ENCODE data around the gene ACSL3.

The ACSL3 gene

DNA sequence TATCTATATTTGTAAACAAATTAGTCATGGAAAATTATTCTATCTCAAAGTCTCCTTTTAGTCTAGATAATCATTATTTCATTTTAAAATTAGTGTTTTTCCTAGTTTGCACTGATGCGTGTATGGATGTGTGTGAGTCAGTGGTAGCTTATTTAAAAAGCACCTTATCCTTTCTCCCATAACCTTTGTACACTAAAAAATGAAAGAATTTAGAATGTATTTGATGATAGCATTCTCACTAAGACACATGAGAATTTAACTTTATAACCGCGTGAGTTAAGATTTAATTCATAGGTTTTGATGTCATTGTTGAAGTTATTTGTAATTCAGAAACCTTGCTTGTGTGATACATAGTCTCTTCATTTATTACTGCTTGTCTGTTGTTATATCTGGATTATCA, 81.7 kb downstream of the ACSL3 start:
- no peak for DNase-seq (ENCODE audit: low read depth in 2 of 2)

DNA sequence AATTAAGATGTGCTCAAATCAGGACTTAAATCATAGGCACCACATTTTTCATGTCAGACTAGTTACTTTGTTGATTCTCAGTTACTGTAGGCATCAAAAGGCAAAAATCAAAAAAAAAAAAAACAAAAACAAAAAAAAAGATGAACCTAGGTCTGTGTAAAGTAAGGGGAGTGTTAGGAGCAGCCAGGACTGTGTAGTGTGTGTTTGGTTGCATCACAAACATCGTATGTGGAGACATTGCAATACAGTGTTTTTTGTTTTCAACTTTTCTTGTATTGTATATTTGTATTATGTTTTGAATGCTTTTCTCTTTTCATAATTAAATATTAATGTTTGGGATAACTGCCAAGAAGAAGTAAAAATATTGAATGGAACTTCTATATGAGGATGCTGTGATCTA, 82.1 kb downstream of the ACSL3 start:
- DNase-seq (ENCODE audit: low read depth in 2 of 2), result no peak

DNA sequence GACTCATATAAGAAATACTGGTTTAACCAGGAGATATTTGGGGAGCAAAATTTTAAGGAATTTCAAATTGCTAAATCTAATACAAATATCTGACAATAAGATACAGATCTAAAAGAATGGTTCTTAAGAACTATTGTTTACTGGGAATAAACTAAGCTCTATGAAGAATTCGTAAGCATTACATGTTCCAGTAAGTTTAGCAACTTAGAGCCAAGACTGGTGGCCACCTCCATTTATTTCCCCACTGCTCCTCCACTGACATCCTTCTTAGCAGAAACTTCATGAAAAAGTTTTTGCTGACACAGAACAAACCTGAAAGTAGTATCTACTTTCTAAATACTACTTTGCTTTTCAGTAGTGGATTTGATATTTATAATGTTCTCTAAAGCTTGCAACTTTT, 83.0 kb downstream of the ACSL3 start:
- no peak for DNase-seq (ENCODE audit: low read depth in 2 of 2)

DNA sequence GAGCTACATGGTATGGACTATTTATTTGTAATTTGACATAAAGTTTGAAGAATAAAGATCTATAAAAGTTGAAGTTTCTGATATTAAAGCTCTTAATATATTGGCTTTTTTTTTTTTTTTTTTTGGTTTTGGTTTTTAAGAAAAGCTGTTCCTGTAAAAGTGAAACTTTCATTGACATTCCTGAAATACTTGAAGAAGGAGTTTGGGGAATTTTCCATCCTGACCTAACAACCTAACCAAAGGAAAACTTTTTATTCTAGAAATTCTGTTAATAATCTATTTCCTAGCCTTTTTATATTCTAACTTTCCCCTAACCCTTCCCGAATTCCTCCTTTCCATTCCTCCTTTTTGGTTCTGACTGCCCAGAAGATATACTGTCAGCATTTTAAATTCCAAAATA, 83.7 kb downstream of the ACSL3 start:
- no peak for DNase-seq (ENCODE audit: low read depth in 2 of 2)

DNA sequence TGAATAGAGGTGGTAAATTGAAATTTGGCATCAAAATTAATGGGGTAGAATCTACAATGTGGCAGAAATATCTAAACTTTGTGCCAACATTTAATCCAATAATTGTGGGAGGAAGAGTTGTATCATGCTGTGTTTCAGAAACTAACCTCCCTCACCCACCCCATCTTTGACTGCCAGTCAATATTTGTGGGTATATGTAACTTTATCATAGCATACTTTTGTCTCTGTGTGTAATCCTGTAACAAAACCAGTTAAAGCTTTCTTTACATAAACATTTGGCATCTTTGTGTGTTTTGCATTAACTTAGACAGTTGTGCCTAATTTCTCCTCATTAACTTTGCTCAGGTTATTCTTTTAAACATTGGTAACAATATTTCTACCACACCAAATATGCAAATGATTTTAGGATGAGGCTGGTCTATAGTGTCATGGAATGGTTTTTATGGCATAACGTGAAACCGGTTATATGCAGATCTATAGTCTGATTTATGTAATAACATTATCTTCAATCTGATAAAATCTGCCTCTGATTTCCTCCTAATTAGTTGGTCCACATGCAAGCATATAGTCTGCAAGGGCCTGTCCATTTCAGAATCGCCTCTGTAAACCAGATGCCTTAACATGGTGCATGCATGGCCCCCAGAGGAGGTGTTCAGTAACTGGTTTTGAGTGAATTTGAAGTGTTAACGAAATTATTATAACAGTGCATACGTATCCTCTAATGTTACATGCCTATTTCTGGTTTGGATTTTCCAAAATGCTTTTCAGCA, 84.3 kb downstream of the ACSL3 start:
- no peak for DNase-seq (ENCODE audit: low read depth in 2 of 2)

DNA sequence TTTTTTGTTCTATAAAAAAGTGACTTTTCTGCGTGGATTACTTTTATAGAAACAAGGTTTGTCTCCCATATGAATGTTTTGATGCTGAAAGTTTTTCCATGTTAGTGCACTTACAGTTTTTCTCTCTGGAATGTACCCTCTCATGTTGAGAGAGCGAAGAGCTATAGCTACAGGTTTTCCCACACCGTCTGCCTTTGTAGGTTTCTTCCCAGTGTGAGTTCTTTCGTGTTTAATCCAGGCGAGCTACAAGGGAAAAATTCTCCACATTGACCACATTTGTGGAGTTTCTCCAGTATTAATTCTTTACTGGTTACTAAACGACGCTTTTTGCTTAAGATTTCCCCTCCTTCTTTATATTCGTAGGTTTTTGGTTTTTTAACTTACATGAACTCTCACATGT, 85.1 kb downstream of the ACSL3 start:
- no peak for DNase-seq (ENCODE audit: low read depth in 2 of 2)

DNA sequence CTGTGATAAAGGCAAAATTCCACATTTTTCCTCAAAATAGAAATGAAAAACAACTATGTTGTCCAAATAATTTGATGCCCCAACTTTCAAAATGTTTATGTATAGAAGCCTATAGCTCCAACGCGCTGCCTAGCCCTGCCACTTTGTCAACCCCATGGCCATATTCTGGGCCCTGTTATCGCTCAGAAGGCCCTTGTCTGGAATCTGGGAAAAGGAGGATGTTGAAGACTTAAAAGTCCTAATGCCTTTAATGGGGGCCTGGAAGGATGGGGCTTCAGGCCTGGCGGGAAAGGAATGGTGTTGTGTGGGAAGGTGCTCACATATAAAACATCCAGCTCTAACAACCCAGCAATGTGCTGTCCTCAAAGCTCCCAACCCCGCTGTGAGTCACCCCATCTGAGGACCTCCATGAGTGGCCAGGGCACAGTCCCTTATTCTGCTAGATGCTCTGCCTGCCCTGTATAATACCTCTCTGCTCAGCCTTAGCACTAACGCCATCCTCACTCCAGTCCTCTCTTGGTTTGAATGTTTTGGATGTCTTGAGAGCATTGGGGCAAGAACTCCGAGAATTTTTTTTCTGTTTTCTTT, 86.0 kb downstream of the ACSL3 start:
- DNase-seq (ENCODE audit: low read depth in 2 of 2), result no peak

DNA sequence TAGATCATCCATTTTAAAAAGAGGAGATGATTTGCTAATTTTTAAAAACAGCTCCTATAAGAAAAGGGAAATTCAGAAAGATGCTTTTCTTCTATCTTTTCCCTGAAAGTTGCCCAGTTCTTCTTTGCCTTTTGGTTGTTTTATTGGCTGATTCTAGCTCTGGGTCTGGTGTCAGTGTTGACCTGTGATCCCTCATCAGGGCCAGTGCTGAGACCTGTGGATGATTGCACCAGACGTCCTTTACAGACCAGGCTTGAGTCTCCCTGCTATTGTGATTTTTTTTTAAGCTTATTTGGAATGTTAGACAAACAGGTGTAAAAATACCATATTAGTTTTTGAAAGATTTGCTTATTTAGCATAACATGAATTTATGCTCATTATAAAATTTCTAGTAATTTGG, 88.2 kb downstream of the ACSL3 start:
- DNase-seq (ENCODE audit: low read depth in 2 of 2), result no peak

DNA sequence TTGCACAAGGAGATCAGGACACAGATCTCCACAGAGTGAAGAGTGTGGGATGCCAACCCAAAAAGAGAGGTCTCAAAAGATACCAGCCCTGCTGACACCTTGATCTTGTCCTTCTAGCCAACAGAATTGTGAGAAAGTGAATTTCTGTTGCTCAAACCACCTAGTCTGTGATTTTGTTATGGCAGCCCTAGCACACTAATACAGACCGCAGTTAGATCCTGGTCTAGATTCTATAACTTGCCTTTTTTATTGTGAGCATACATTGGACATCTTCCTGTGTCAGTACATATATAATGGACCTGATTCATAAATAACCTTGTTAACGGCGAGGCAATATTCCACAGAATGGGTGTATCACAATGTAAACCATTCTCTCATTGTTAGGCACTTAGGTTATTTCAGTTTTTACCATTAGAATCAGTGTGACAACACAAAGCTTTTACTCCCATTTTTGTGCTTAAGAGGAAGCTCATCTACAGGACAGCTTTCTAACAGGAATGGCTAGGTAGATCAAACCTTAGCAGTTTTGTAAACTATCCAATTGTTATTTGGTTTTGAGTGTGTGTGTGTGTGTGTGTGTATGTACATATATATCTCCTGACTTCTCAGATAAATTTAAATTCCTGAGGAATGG, 89.0 kb downstream of the ACSL3 start:
- DNase-seq (ENCODE audit: low read depth in 2 of 2), result no peak

DNA sequence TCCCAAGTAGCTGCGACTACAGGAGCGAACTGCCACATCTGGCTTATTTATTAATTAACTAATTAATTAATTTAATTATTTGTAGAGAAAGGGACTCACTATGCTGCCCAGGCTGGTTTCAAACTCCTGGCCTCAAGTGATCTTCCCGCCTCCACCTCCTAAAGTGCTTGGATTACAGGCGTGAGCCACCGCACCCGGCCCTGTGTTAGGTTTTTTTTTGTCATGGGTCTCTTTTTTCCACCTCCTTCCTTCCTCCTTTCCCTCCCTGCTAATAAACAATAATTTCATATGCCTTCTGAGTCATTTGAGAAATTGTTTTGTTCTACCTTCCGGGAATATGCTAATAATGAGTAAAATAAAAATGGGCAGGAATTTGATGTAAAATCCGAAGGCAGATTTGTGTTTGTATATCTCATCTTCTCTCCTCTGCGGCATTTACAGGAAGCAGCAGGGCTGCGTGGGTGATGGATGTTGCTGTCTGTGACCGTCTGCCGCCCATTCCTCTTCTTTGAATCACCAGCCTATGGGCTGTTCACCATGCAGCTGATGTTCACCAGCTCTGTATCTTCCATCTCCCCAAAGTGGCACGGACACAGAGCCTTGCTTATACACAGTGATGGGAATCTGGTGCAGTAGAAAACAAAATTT, 89.9 kb downstream of the ACSL3 start:
- DNase-seq (ENCODE audit: low read depth in 2 of 2), result no peak

DNA sequence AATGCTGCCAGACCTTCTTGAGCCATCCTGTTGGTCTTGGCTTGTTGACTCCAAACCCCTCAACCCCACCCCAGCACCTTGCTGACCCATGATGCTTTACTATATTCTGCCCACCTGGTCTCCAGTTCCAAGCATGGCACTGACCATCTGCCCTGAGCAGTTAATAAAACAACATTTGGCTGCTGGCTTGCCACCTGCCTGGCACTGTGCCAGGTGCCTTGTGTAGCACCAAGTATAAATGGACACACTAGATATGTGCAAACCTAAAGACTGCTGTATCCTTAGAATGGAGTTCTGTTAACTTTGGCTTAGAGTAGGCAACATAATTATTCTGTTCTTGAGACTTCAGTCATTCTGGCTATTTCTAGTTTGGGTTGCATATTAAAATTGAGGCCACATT, 91.4 kb downstream of the ACSL3 start:
- DNase-seq (ENCODE audit: low read depth in 2 of 2), result no peak

DNA sequence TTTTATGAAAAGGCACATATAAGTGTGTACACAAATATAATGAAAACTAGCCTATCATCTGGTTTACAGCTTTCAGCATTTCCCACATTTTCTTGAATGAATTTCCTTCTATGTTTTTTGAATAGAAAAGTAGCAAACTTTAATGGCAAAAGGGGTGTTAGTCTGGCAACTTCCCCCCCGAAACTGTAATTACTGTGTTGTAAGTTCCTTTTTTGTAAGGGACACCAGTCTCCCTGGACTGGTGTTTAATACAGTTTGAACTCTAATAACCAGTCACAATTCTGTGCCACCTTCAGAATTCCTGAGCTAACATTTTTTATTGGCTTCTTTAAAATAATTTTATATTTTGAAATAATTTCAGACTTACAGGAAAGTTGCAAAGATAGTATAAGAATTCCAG, 94.2 kb downstream of the ACSL3 start:
- no peak for DNase-seq (ENCODE audit: low read depth in 2 of 2)

DNA sequence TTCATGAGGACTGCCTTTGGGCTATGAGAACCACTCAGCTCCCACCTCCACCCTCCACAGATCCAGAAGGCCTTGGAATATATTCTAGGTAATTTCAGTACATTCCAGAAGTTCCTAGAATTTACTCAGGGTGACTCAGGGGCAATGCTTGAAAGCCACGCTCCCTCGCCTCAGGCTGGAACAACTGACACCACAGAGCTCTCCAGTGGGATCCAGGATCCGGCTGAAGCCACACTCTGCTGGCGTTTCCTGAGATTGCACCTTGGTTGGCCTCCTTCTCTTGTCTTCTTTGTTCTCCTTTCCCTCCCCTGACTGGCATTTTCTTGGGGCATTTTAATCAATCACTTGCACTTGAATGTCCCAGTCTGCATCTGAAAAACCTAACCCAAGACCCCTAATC, 98.5 kb downstream of the ACSL3 start:
- DNase-seq (ENCODE audit: low read depth in 2 of 2), result no peak

DNA sequence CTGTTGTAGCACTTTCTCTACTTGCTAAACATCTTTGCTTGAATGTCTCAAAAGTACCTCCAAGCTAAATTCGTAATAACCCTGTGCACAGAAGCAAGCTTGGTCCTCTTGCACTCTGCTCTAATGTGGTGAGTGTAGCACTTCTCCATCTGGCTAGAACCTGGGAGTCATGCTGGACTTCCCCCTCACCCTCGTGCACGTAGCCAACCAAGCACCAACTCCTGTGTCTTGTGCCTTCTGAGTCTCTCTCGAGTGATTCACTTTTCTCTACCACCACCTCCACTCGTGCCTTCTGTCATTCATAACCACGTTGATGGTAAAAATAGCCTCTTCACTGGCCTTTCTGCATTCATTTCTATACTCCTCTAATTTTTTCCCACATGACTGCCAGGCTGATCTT, 99.3 kb downstream of the ACSL3 start:
- DNase-seq (ENCODE audit: low read depth in 2 of 2), result no peak

DNA sequence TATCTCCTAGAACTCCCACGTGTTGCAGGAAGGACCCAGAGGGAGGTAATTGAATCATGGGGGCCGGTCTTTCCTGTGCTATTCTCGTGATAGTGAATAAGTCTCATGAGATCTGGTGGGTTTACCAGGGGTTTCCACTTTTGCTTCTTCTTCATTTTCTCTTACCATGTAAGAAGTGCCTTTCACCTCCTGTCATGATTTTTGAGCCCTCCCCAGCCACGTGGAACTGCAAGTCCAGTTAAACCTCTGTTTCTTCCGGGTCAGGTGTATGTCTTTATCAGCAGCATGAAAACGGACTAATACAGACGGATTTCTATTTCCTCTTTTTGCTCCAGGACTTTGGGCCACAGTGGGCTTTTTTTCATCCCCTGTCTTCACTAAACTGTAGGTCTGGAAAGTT, 102.8 kb downstream of the ACSL3 start:
- DNase-seq (ENCODE audit: low read depth in 2 of 2), result no peak

DNA sequence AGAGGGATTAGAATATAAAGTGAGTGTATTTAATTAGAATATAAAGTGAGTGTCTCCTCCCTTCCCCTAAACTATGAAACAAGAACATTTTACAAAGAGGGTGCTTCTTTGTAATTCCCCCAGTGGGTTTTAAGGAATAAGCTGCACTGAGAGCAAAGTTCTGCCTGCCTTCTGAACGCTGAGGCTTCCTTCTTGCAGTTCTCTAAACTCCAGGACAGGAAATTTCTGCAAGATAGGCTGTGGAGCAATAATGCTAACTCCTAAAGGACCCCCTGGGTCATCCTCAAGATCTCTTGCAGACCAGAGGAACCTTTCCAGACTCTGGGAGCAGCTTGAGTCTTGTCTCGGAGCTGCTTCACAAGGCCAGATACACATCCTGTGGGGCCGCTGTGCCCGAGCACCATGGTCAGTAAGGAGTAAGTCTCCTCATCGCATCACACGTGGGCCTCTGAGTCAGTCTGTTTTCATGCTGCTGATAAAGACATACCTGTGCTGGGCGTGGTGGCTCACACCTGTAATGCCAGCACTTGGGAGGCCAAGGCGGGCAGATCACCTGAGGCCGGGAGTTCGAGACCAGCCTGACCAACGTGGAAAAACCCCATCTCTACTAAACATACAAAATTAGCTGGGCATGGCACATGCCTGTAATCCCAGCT, 103.7 kb downstream of the ACSL3 start:
- DNase-seq (ENCODE audit: low read depth in 2 of 2), result no peak

DNA sequence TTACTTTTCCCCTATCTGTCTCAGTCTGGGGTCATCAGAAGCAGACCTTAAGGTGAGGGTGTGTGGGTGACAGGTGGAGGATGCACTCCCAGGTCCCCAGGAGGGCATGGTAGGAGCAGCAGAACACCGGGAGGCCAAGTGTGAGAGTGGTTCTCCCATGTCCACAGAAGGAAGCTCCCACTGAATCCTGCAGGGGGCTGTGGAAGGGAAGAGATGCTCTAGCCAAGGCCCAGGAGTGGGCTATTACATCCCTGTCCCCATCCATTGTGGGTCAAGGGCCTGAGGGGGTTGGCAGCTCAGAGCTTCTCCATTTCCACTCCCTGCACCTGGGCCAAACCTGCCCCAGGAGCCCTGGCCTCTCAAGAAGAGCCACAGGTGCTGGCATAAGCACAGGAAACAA, 104.7 kb downstream of the ACSL3 start:
- DNase-seq (ENCODE audit: low read depth in 2 of 2), result no peak

DNA sequence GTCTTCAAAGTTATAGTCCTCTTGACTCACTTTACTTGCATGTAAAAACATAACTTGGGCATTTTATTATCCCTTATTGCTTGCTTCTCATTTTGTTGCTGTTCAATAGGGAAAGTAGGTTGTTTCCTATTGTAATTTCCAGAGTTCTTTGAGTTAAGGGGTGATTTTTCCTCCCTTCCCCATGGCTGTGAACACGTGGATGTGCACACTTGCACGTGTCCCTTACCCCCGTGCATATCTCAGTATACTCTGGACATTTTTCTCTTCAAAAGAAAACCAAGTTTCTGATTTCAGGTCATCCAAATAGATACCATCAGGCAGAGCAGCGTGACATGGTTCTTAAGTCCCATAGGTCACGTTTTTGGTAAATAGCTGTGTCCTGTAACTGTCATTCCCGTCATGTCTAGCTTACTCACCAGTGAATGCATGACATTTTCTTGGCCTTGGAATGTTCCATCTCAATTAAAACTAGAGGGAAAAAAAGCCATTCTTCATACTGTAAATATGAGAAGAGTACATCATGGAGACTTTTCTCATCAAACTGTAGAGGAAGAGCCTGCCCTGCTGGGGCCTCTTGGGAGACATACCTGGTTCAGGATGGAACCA, 107.8 kb downstream of the ACSL3 start:
- DNase-seq (ENCODE audit: low read depth in 2 of 2), result no peak

DNA sequence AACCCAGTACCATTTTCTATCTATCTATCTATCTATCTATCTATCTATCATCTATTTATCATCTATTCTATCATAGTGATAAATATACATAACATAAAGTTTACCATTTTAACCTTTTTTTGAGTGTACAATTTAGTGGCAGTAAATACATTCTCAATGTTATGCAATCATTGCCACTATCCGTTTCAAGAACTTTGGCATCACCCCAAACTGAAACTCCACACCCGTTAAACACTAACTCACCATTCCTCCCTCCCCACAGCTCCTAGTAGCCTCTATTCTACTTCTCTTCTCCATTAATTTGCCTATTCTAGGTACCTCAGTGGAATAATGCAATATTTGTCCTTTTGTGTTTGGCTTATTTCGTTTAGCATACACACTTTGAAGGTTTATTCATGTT, 108.7 kb downstream of the ACSL3 start:
- no peak for DNase-seq (ENCODE audit: low read depth in 2 of 2)

DNA sequence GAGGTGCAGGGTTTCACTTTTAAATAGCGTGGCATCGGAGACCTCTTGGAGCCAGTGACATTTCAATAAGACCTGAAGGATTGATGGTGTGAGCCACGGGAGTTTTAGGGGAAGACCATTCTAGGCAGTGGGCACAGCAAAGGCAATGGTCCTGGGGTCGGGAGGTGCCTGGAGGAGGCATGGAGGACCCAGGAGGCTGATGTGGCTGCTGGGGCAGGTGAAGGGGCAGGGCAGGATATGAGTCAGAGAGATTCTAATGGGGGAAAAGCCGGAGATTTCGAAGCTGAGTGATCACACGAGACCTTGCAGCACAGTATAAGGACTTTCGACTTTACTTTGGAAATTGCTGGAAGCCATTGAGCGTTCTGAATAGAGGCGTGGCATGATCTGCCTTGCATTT, 111.6 kb downstream of the ACSL3 start:
- no peak for DNase-seq (ENCODE audit: low read depth in 2 of 2)

DNA sequence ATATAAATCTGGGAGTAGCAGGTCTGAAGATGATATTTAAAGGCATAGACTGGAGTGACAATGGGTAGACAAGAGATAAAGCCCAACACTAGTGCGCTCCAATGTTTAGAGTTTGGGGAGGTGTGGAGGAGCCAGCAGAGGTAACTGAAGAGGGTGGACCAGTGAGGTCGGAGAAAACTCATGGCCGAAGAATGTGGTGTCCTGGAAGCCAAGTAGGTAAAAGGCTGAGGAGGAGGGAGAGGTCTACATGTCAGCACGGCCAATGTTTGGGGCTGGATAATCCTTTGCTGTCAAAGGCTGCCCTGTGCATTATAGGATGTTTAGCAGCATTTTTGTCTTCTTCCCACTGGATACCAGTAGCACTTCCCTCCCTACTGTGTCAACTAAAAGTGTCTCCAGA, 112.4 kb downstream of the ACSL3 start:
- DNase-seq (ENCODE audit: low read depth in 2 of 2), result no peak

DNA sequence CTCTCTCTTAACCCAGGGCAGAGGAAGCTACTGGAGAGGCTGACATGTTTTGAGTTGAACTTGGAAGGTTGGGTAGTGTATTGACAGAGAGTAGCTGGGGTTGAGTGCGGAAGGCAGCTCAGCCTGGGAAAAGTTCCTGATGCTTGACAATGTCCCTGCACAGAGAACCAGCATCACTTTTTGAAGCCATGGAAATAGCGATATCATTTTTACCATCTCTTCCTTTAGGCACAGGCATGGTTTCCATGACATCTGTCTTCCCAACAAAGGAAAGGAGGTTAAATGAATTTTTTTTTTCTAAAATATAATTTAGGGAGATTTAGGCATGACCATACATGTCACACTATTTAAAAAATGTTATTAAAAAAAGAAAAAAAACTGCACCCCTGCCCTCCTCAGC, 112.9 kb downstream of the ACSL3 start:
- DNase-seq (ENCODE audit: low read depth in 2 of 2), result no peak
